Calu3 (cell line): Measurements from ENCODE around the gene GRK5. TPM values are rescaled to one million over a fixed set of nuclear protein-coding genes. Genes with fewer than 3 reads are reported as not detected.

Experiments used
- BruUV-seq: library from RNA; stranded (reverse); fragments of 400-500 nt; replicated peaks from 2 replicates; lab custom pipeline; 2021; lab: Mats Ljungman, UMichigan
- CTCF ChIA-PET: fragments of 300-600 bp; sonication (Branson Sonifier 250); formaldehyde crosslinking; loops from one replicate; lab custom pipeline; 2022; ENCODE audit warnings: antibody characterized with exemption; lab: Charles Lee
- DNase-seq: peaks from one replicate; pipeline ENCODE4 v3.0.0; 2022
- H3K27ac Mint-ChIP-seq: one replicate; pipeline ENCODE4 v1.8.0; 2022; ENCODE audit warnings: mixed read lengths; ENCODE audit not compliant: unreplicated experiment
- H3K27me3 Mint-ChIP-seq: one replicate; pipeline ENCODE4 v1.8.0; 2022; ENCODE audit warnings: mixed read lengths; ENCODE audit not compliant: unreplicated experiment
- H3K36me3 Mint-ChIP-seq: one replicate; pipeline ENCODE4 v1.8.0; 2022; ENCODE audit warnings: mild to moderate bottlenecking, moderate library complexity, mixed read lengths; ENCODE audit not compliant: insufficient read depth, unreplicated experiment
- H3K4me1 Mint-ChIP-seq: one replicate; pipeline ENCODE4 v1.8.0; 2022; ENCODE audit warnings: mild to moderate bottlenecking, low read depth, mixed read lengths; ENCODE audit not compliant: unreplicated experiment
- H3K4me3 Mint-ChIP-seq: one replicate; pipeline ENCODE4 v1.8.0; 2022; ENCODE audit warnings: mild to moderate bottlenecking, low read depth, moderate library complexity, mixed read lengths; ENCODE audit not compliant: unreplicated experiment
- H3K9me3 Mint-ChIP-seq: one replicate; pipeline ENCODE4 v1.8.0; 2022; ENCODE audit warnings: low read depth, mixed read lengths; ENCODE audit not compliant: unreplicated experiment
- CTCF ChIP-seq: fragments of 200-600 bp; IDR thresholded peaks from one replicate; pipeline ENCODE4 v1.8.0; 2022; ENCODE audit warnings: antibody characterized with exemption; ENCODE audit not compliant: unreplicated experiment
- intact Hi-C: fragments of 100-400 bp; cut with micrococcal nuclease; formaldehyde crosslinking; loops from one replicate; pipeline ENCODE4 v1.10.0; 2022; ENCODE audit not compliant: unreplicated experiment
- total RNA-seq: library from RNA; stranded (reverse); gene quantifications from 2 replicates; pipeline ENCODE4 v1.2.3, GENCODE V29; 2022

Gene GRK5
- total RNA-seq, 1 experiment from 2014 or later: 4.4 TPM

- H3K27me3 Mint-ChIP-seq: no peaks in the 10 kb centered on the region
- DNase-seq: no peak
- H3K36me3 Mint-ChIP-seq: peaks cover 4% of the 10 kb centered on the region
- TF ChIP-seq CTCF: no peak
- no peaks in the 10 kb centered on the region for H3K4me1 Mint-ChIP-seq
- H3K9me3 Mint-ChIP-seq: peaks cover 9% of the 10 kb centered on the region
- no peak overlapping the region for H3K27ac Mint-ChIP-seq
- intact Hi-C loops: no loop called here
- no peak overlapping the region for H3K4me3 Mint-ChIP-seq
- no TSS peak for BruUV-seq
- CTCF ChIA-PET: no interaction called here
Observed at GRCh38 chr10:119357412-119358151, 150.2 kb downstream of the GRK5 start.

GRCh38 chr10:119358152-119358512 lies 150.8 kb downstream of the GRK5 start:
- H3K4me1 Mint-ChIP-seq: no peaks in the 10 kb centered on the region
- DNase-seq: no peak
- intact Hi-C loops: no loop called here
- no peak overlapping the region for H3K4me3 Mint-ChIP-seq
- H3K27ac Mint-ChIP-seq: no peak overlapping the region
- H3K27me3 Mint-ChIP-seq: no peaks in the 10 kb centered on the region
- peaks cover 9% of the 10 kb centered on the region for H3K9me3 Mint-ChIP-seq
- H3K36me3 Mint-ChIP-seq: peaks cover 4% of the 10 kb centered on the region
- TF ChIP-seq CTCF: no peak
- CTCF ChIA-PET: no interaction called here
- BruUV-seq: no TSS peak

DNA sequence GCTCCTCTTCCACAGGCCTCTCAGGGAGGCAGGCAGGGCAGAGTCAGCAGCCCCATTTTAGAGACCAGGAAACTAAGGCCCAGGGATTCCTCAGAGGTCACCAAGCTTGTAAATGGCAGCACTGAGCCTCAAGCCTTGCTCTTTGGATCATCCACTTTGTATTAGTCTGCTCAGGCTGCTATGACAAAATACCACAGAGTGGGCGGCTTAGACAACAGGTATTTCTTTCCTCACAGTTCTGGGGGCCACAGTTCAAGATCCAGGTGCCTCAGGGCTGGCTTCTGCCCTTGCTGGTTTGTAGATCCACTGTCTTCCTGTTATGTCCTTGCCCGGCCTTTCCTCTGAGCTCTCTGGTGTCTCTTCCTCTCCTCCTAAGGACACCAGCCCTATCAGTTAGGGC lies 151.2 kb downstream of the GRK5 start:
- Mint-ChIP-seq H3K9me3 (peaks cover 9% of the 10 kb centered on the region), H3K27me3 (no peaks in the 10 kb centered on the region), H3K36me3 (peaks cover 4% of the 10 kb centered on the region), H3K27ac (no peak overlapping the region), H3K4me3 (no peak overlapping the region), H3K4me1 (no peaks in the 10 kb centered on the region)
- no peak for DNase-seq
- intact Hi-C loops: no loop called here
- no peak for TF ChIP-seq CTCF
- BruUV-seq: no TSS peak
- CTCF ChIA-PET: no interaction called here

DNA sequence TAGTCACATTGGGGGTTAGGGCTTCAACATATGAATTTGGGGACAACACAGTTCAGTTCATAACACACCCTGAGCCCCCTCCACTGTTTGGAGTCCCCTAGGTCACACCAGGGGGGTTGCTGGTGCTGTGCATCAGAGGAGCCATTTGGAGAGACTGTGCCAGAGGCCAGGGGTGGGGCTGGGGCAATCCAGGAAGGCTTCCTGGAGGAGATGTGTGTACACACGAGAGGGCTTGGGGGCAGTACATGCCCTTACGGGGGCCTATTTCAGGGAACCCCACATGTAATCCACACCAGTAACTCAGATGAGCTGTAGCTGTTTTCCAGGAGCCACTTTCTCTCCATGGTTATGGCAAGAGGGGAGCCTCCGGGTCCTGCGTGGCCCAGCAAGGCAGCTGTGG lies 151.7 kb downstream of the GRK5 start:
- H3K27ac Mint-ChIP-seq: no peak overlapping the region
- BruUV-seq: no TSS peak

More for the DNA sequence above, 151.7 kb downstream of the GRK5 start:
- CTCF ChIA-PET: no interaction called here
- Mint-ChIP-seq H3K36me3 (peaks cover 4% of the 10 kb centered on the region), H3K27me3 (no peaks in the 10 kb centered on the region), H3K4me1 (no peaks in the 10 kb centered on the region), H3K9me3 (peaks cover 9% of the 10 kb centered on the region), H3K4me3 (no peak overlapping the region)
- DNase-seq: no peak
- TF ChIP-seq CTCF: no peak
- intact Hi-C loops: no loop called here
